Liver (tissue), 9 donors: ENCODE data around the gene IRX3. TPM values are rescaled to one million over a fixed set of nuclear protein-coding genes. Genes with fewer than 3 reads are reported as not detected.

Source experiments
- DNase-seq: peaks from one replicate; pipeline ENCODE4 v3.0.0-alpha.2; 2017; ENCODE audit warnings: low spot score
- H3K27ac ChIP-seq, 2 donors: one replicate each; pipeline ENCODE4 v1.7.0; 2013; ENCODE audit warnings: inconsistent platforms in 2 of 2, low read length in 2 of 2, control low read depth in 1 of 2, low read depth in 1 of 2, mild to moderate bottlenecking in 1 of 2
- H3K27me3 ChIP-seq, 4 donors: one replicate each; pipeline versions ENCODE4 v1.6.1 to v1.7.0; 2013; ENCODE audit warnings: low read length in 3 of 4, inconsistent platforms in 1 of 4, mild to moderate bottlenecking in 1 of 4, moderate library complexity in 1 of 4; ENCODE audit not compliant: control insufficient read depth in 4 of 4, insufficient read depth in 4 of 4
- H3K36me3 ChIP-seq, 4 donors: one replicate each; pipeline versions ENCODE4 v1.6.1 to v1.7.0; 2013; ENCODE audit warnings: low read length in 3 of 4, mild to moderate bottlenecking in 3 of 4, low read depth in 1 of 4, moderate library complexity in 1 of 4; ENCODE audit not compliant: control insufficient read depth in 4 of 4, insufficient read depth in 3 of 4
- H3K4me1 ChIP-seq, 4 donors: one replicate each; pipeline versions ENCODE4 v1.6.1 to v1.7.0; 2013; ENCODE audit warnings: low read length in 3 of 4, mild to moderate bottlenecking in 3 of 4, moderate library complexity in 1 of 4; ENCODE audit not compliant: control insufficient read depth in 4 of 4, insufficient read depth in 4 of 4
- H3K4me3 ChIP-seq, 3 donors: one replicate each; pipeline versions ENCODE4 v1.6.1 to v1.7.0; 2013; ENCODE audit warnings: low read length in 3 of 3, control low read depth in 1 of 3, low read depth in 1 of 3, mild to moderate bottlenecking in 1 of 3
- H3K9ac ChIP-seq, 2 donors: one replicate each; pipeline ENCODE4 v1.7.0; 2013; ENCODE audit warnings: low read length in 2 of 2, mild to moderate bottlenecking in 2 of 2, moderate library complexity in 2 of 2, control low read depth in 1 of 2, low read depth in 1 of 2
- H3K9me3 ChIP-seq, 4 donors: one replicate each; pipeline versions ENCODE4 v1.6.1 to v1.7.0; 2013; ENCODE audit warnings: low read length in 3 of 4; ENCODE audit not compliant: control insufficient read depth in 4 of 4
- EGR1 ChIP-seq, 2 donors: IDR thresholded peaks; 2 replicates each; pipeline ENCODE4 v1.6.1; 2016 to 2018; ENCODE audit warnings: antibody characterized with exemption in 2 of 2, low read depth in 2 of 2
- FOXA1 ChIP-seq: IDR thresholded peaks from 2 replicates; pipeline ENCODE4 v1.6.1; 2016; ENCODE audit warnings: antibody characterized with exemption
- FOXA2 ChIP-seq: IDR thresholded peaks from 2 replicates; pipeline ENCODE4 v1.6.1; 2016; ENCODE audit warnings: antibody characterized with exemption
- GABPA ChIP-seq, 2 donors: IDR thresholded peaks in 1 of 2; conservative IDR thresholded peaks in 1 of 2; 2 replicates each; pipeline ENCODE4 v1.6.1; 2016; ENCODE audit warnings: antibody characterized with exemption in 2 of 2, mild to moderate bottlenecking in 1 of 2, moderate library complexity in 1 of 2
- HNF4A ChIP-seq, 2 donors: conservative IDR thresholded peaks; 2 replicates each; pipeline ENCODE4 v1.6.1; 2016; ENCODE audit warnings: antibody characterized with exemption in 2 of 2, mild to moderate bottlenecking in 2 of 2
- HNF4G ChIP-seq: IDR thresholded peaks from 2 replicates; pipeline ENCODE4 v1.6.1; 2016; ENCODE audit warnings: antibody characterized with exemption
- JUND ChIP-seq, 2 donors: IDR thresholded peaks; 2 replicates each; pipeline ENCODE4 v1.6.1; 2016; ENCODE audit warnings: antibody characterized with exemption in 2 of 2
- MAX ChIP-seq: IDR thresholded peaks from 2 replicates; pipeline ENCODE4 v1.6.1; 2016; ENCODE audit warnings: antibody characterized with exemption
- NR2F2 ChIP-seq: IDR thresholded peaks from 2 replicates; pipeline ENCODE4 v1.6.1; 2016; ENCODE audit warnings: antibody characterized with exemption
- RAD21 ChIP-seq, 2 donors: IDR thresholded peaks; 2 replicates each; pipeline ENCODE4 v1.6.1; 2016; ENCODE audit warnings: antibody characterized with exemption in 2 of 2, mild to moderate bottlenecking in 2 of 2
- RXRA ChIP-seq, 2 donors: IDR thresholded peaks; 2 replicates each; pipeline ENCODE4 v1.6.1; 2017 to 2018; ENCODE audit warnings: antibody characterized with exemption in 2 of 2, mild to moderate bottlenecking in 1 of 2
- TAF1 ChIP-seq: conservative IDR thresholded peaks from 2 replicates; pipeline ENCODE4 v1.6.1; 2016; ENCODE audit warnings: antibody characterized with exemption, mild to moderate bottlenecking
- YY1 ChIP-seq: IDR thresholded peaks from 2 replicates; pipeline ENCODE4 v1.6.1; 2016; ENCODE audit warnings: antibody characterized with exemption, mild to moderate bottlenecking
- ZBTB33 ChIP-seq: IDR thresholded peaks from 2 replicates; pipeline ENCODE4 v1.6.1; 2016; ENCODE audit warnings: antibody characterized with exemption
- WGBS: extraction: QIAGEN DNeasy Blood & Tissue Kit; methylation state at CpG from one replicate; pipeline ENCODE4 v1.1.7; 2013; 5-methylcytosine and 5-hydroxymethylcytosine counted together
- polyA plus RNA-seq, 2 donors: library from polyadenylated mRNA; stranded (reverse) in 1 of 2; unstranded in 1 of 2; fragments of 200-250 nt in 1 of 2; fragments of >200 nt in 1 of 2; fragmentation: Nextera tagmentation in 1 of 2; extraction: Ambion mirVana in 1 of 2; gene quantifications; one replicate each; pipeline versions ENCODE4 v1.2.1 to v1.2.3, GENCODE V29; 2013 to 2015
- total RNA-seq, 2 donors: library from RNA; depleted of rRNA; stranded (reverse); fragments of >200 nt; gene quantifications; one replicate each; pipeline ENCODE4 v1.2.3, GENCODE V29; 2014
- TF ChIP-seq, protein P1 (sequence below): IDR thresholded peaks from 2 replicates; pipeline ENCODE4 v1.6.1; 2016; ENCODE audit warnings: antibody characterized with exemption
- TF ChIP-seq, protein P2 (sequence below): fragments of 150-350 bp; IDR thresholded peaks from 2 replicates; pipeline ENCODE4 v1.5.1; 2017; ENCODE audit warnings: improper control_type of control experiment, low read depth, low read length; ENCODE audit not compliant: missing input control
- donor health status: healthy.
- donor health status: healthy.
- donor health status: healthy.
- donor health status: healthy.
- donor health status: healthy.

The IRX3 gene
- total and polyA plus RNA-seq, 4 donors, result 0.53 to 0.59 TPM; not detected in 2

DNA sequence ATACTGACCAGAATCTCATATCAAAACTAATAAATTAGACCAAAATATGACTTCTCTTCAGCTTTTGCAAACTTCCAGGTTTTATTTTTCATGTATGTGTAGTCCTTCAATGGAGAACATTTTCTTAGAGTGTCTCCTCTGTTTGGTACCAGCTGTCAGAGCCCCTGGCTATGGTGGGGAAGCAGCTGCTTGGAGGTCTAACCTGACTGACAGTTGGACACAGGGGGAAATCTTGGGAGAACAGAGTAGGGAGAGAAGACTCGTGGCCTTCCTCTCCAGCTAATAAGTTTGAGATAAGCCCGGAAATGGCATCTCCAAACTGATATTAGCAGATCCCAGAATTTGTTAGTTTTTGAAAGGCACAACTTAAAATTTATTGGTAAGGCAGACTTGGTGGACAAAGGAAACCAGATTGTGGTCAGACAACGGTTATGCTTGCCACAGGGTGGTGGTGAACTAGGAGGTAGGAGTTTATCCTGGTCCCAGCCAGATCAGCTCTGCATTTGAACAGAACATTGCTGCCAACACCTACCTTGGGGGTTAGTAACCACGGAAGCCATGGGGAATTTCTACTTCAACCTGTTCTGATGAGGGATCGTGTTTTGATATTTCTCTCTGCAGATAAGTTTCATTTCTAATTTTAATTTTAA, 39.2 kb upstream of the IRX3 start:
- Histone ChIP-seq H3K4me1 (no peaks in the 10 kb centered on the region), H3K27ac (no peak overlapping the region), H3K9me3 (no peaks in the 10 kb centered on the region), H3K9ac (no peak overlapping the region), H3K36me3 (no peaks in the 10 kb centered on the region), H3K4me3 (no peak overlapping the region), H3K27me3 (no peaks in the 10 kb centered on the region)
- 75% methylated on average over 5 of the region's 5 CpGs for WGBS
- no peak for TF ChIP-seq FOXA1
- no peak for TF ChIP-seq NR2F2
- no peak for TF ChIP-seq YY1
- TF ChIP-seq ZBTB33, result no peak
- no peak for TF ChIP-seq EGR1 (IDR thresholded peaks at IDR 0.05; ENCODE audit: low read depth in 2 of 2)
- no peak for TF ChIP-seq MAX
- TF ChIP-seq GABPA (IDR thresholded peaks at IDR 0.05 in 1 of 2, conservative IDR thresholded peaks at IDR 0.05 in 1 of 2), result no peak
- TF ChIP-seq JUND (IDR thresholded peaks at IDR 0.05), result no peak
- TF ChIP-seq TAF1, result no peak
- no peak for TF ChIP-seq FOXA2
- no peak for DNase-seq

GRCh38 chr16:54324716-54325115, 38.1 kb upstream of the IRX3 start:
- no peak overlapping the region for H3K27ac ChIP-seq
- H3K4me3 ChIP-seq, result no peak overlapping the region
- no peaks in the 10 kb centered on the region for H3K4me1 ChIP-seq
- 96% methylated on average over 2 of the region's 2 CpGs for WGBS
- TF ChIP-seq RAD21 (IDR thresholded peaks at IDR 0.05) (no peak), TAF1 (no peak), GABPA (IDR thresholded peaks at IDR 0.05 in 1 of 2, conservative IDR thresholded peaks at IDR 0.05 in 1 of 2) (no peak), EGR1 (IDR thresholded peaks at IDR 0.05; ENCODE audit: low read depth in 2 of 2) (no peak), YY1 (no peak), RXRA (IDR thresholded peaks at IDR 0.05) (no peak), JUND (IDR thresholded peaks at IDR 0.05) (no peak), FOXA1 (no peak), HNF4A (conservative IDR thresholded peaks at IDR 0.05) (no peak), HNF4G (no peak)
- TF ChIP-seq, protein P1, sequence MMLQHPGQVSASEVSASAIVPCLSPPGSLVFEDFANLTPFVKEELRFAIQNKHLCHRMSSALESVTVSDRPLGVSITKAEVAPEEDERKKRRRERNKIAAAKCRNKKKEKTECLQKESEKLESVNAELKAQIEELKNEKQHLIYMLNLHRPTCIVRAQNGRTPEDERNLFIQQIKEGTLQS, result no peak
- TF ChIP-seq, protein P2, sequence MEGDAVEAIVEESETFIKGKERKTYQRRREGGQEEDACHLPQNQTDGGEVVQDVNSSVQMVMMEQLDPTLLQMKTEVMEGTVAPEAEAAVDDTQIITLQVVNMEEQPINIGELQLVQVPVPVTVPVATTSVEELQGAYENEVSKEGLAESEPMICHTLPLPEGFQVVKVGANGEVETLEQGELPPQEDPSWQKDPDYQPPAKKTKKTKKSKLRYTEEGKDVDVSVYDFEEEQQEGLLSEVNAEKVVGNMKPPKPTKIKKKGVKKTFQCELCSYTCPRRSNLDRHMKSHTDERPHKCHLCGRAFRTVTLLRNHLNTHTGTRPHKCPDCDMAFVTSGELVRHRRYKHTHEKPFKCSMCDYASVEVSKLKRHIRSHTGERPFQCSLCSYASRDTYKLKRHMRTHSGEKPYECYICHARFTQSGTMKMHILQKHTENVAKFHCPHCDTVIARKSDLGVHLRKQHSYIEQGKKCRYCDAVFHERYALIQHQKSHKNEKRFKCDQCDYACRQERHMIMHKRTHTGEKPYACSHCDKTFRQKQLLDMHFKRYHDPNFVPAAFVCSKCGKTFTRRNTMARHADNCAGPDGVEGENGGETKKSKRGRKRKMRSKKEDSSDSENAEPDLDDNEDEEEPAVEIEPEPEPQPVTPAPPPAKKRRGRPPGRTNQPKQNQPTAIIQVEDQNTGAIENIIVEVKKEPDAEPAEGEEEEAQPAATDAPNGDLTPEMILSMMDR, result no peak
- no peaks in the 10 kb centered on the region for H3K9me3 ChIP-seq
- H3K9ac ChIP-seq, result no peak overlapping the region
- no peak for DNase-seq
- no peaks in the 10 kb centered on the region for H3K27me3 ChIP-seq
- no peaks in the 10 kb centered on the region for H3K36me3 ChIP-seq
